ENCODE results near the gene PTGDR.

PTGDR gene

GRCh38 chr14:52267501-52268278 is at the start of gene PTGDR:
Gene PTGDR (plus strand): TSS chr14:52267698. CDS start chr14:52267815, 117 bp downstream.
- no peak for DNase-seq

- DNase-seq: no peak
These were observed 47.9 kb upstream of the PTGDR start for GRCh38 chr14:52219488-52220084.

GRCh38 chr14:52220924-52221811 is 46.3 kb upstream of the PTGDR start:
- DNase-seq: no peak

GRCh38 chr14:52222901-52223300 is 44.6 kb upstream of the PTGDR start:
- DNase-seq: no peak

- no peak for DNase-seq
These were observed 39.8 kb upstream of the PTGDR start for GRCh38 chr14:52227619-52228222.

GRCh38 chr14:52233693-52234092 is 33.8 kb upstream of the PTGDR start:
- no peak for DNase-seq

- no peak for DNase-seq
These were observed 32.1 kb upstream of the PTGDR start for GRCh38 chr14:52235434-52235833.

GRCh38 chr14:52235866-52236510 is 31.5 kb upstream of the PTGDR start:
- DNase-seq: no peak

- no peak for DNase-seq
These were observed 28.8 kb upstream of the PTGDR start for GRCh38 chr14:52238682-52239081.

- no peak for DNase-seq
These were observed 26.9 kb upstream of the PTGDR start for GRCh38 chr14:52240623-52241022.

- no peak for DNase-seq
These were observed 26.3 kb upstream of the PTGDR start for GRCh38 chr14:52241087-52241793.

GRCh38 chr14:52244328-52244727 is 23.2 kb upstream of the PTGDR start:
- DNase-seq: no peak

GRCh38 chr14:52244997-52245396 is 22.5 kb upstream of the PTGDR start:
- no peak for DNase-seq

GRCh38 chr14:52248057-52248456 is 19.4 kb upstream of the PTGDR start:
- DNase-seq: no peak

GRCh38 chr14:52251724-52252123 is 15.8 kb upstream of the PTGDR start:
- no peak for DNase-seq

GRCh38 chr14:52253503-52253902 is 14.0 kb upstream of the PTGDR start:
- no peak for DNase-seq

- no peak for DNase-seq
These were observed 13.4 kb upstream of the PTGDR start for GRCh38 chr14:52254086-52254485.

GRCh38 chr14:52258783-52259182 is 8.7 kb upstream of the PTGDR start:
- DNase-seq: no peak

GRCh38 chr14:52259434-52259833 is 8.1 kb upstream of the PTGDR start:
- DNase-seq: no peak

GRCh38 chr14:52262600-52262999 is 4.9 kb upstream of the PTGDR start:
- no peak for DNase-seq

GRCh38 chr14:52263190-52263589 is 4.3 kb upstream of the PTGDR start:
- no peak for DNase-seq

GRCh38 chr14:52265253-52265652 is 2.2 kb upstream of the PTGDR start:
- no peak for DNase-seq

Measured in NCI-H2227 treated with DMSO at 0.1 percent for 48 hours (cell line).